BE2C (cell line): ENCODE results near the gene PDGFRB.

ENCODE experiments used
- DNase-seq: peaks from one replicate; pipeline ENCODE4 v3.0.0-alpha.2; 2020
- H3K27me3 ChIP-seq: fragments of 250-450 bp; sonication (Bioruptor Pico); 2 replicates; pipeline ENCODE4 v1.5.1; 2020; ENCODE audit warnings: mild to moderate bottlenecking
- H3K36me3 ChIP-seq: fragments of 250-450 bp; sonication (Bioruptor Pico); 2 replicates; pipeline ENCODE4 v1.5.1; 2020; ENCODE audit warnings: mild to moderate bottlenecking
- H3K4me1 ChIP-seq: fragments of 250-450 bp; sonication (Bioruptor Pico); 2 replicates; pipeline ENCODE4 v1.5.1; 2020
- H3K4me3 ChIP-seq: 2 replicates; pipeline ENCODE4 v1.5.1; 2011; ENCODE audit warnings: low read depth, low read length
- H3K9me3 ChIP-seq: fragments of 250-450 bp; sonication (Bioruptor Pico); 2 replicates; pipeline ENCODE4 v1.5.1; 2020
- TF ChIP-seq, protein P1 (sequence below): IDR thresholded peaks from 2 replicates; pipeline ENCODE4 v1.5.1; 2012; ENCODE audit warnings: mild to moderate bottlenecking, low read depth, low read length

Gene PDGFRB

GRCh38 chr5:150131461-150131860 lies 24.2 kb downstream of the PDGFRB start:
- TF ChIP-seq, protein P1, sequence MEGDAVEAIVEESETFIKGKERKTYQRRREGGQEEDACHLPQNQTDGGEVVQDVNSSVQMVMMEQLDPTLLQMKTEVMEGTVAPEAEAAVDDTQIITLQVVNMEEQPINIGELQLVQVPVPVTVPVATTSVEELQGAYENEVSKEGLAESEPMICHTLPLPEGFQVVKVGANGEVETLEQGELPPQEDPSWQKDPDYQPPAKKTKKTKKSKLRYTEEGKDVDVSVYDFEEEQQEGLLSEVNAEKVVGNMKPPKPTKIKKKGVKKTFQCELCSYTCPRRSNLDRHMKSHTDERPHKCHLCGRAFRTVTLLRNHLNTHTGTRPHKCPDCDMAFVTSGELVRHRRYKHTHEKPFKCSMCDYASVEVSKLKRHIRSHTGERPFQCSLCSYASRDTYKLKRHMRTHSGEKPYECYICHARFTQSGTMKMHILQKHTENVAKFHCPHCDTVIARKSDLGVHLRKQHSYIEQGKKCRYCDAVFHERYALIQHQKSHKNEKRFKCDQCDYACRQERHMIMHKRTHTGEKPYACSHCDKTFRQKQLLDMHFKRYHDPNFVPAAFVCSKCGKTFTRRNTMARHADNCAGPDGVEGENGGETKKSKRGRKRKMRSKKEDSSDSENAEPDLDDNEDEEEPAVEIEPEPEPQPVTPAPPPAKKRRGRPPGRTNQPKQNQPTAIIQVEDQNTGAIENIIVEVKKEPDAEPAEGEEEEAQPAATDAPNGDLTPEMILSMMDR, result no peak
- H3K36me3 ChIP-seq, result peaks cover 21% of the 10 kb centered on the region
- no peaks in the 10 kb centered on the region for H3K4me1 ChIP-seq
- no peaks in the 10 kb centered on the region for H3K9me3 ChIP-seq
- H3K27me3 ChIP-seq, result no peaks in the 10 kb centered on the region
- DNase-seq, result no peak
- H3K4me3 ChIP-seq, result no peak overlapping the region

DNA sequence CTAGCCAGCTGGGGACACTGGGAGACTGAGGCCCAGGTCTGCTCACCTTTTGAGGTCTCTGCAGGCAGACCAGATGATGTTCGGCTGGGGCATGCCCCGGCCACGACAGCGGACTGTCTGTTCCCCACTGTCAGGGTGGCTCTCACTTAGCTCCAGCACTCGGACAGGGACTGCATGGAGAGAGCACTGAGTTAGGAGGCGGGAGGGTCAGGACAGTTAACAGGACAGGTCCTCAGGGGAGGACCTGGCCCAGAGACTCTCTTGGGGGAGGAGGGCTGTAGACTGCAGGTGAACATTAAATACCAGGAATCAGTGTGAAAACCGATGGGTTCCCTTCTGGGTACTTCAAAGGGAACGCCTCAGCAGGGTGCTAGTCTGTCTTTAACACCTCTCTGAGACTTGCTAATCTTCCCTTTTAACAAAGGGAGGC lies 25.1 kb downstream of the PDGFRB start:
- TF ChIP-seq, protein P1, result no peak
- peaks cover 21% of the 10 kb centered on the region for H3K36me3 ChIP-seq
- H3K4me1 ChIP-seq, result no peaks in the 10 kb centered on the region
- H3K27me3 ChIP-seq, result no peaks in the 10 kb centered on the region
- no peaks in the 10 kb centered on the region for H3K9me3 ChIP-seq
- H3K4me3 ChIP-seq, result no peak overlapping the region
- DNase-seq, result no peak

- Histone ChIP-seq H3K27me3 (no peaks in the 10 kb centered on the region), H3K4me3 (no peak overlapping the region), H3K36me3 (peaks cover 24% of the 10 kb centered on the region), H3K9me3 (no peaks in the 10 kb centered on the region), H3K4me1 (no peaks in the 10 kb centered on the region)
- TF ChIP-seq, protein P1, result peak; percentile 97
- DNase-seq, result peak; percentile 75
Measured at GRCh38 chr5:150129813-150130492, 25.7 kb downstream of the PDGFRB start.

- H3K9me3 ChIP-seq, result no peaks in the 10 kb centered on the region
- no peaks in the 10 kb centered on the region for H3K4me1 ChIP-seq
- H3K36me3 ChIP-seq, result peaks cover 22% of the 10 kb centered on the region
- no peak overlapping the region for H3K4me3 ChIP-seq
- H3K27me3 ChIP-seq, result no peaks in the 10 kb centered on the region
- TF ChIP-seq, protein P1, result no peak
- DNase-seq, result no peak
Measured at GRCh38 chr5:150129454-150129812, 26.2 kb downstream of the PDGFRB start.

- no peaks in the 10 kb centered on the region for H3K4me1 ChIP-seq
- H3K9me3 ChIP-seq, result no peaks in the 10 kb centered on the region
- TF ChIP-seq, protein P1, result no peak
- H3K27me3 ChIP-seq, result no peaks in the 10 kb centered on the region
- no peak overlapping the region for H3K4me3 ChIP-seq
- H3K36me3 ChIP-seq, result peaks cover 22% of the 10 kb centered on the region
- no peak for DNase-seq
Measured at GRCh38 chr5:150126921-150127265, 28.8 kb downstream of the PDGFRB start.

DNA sequence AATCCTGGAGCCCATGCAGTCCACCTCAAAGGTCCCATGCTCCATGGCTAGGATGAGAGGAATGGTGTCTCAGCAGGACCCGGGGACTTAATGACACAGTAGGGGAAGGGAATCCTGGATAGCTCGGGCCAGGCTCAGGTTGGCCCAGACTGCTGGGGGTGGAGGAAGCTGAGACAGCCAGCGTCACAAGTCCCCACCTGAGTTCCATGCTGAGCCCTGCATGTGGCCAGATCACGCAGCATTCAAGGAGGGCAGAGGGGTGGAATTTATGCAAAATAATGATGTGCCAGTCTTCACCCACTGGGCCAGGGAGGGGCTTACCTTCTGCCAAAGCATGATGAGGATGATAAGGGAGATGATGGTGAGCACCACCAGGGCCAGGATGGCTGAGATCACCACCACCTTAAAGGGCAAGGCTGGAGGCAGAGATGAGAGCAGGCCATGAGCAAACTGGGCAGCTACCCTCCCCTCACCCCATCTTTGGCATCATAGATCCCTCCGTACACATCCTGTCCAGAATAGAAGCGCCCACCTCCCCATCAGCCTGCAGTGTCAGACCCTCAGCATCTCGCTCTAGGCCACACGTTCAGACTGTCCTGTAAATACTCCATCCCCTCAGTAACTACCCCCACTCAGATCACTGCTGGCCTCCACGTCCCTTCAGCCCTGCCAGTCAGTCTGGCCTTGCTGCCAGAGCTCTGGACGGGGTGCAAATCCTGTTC lies 29.3 kb downstream of the PDGFRB start:
- Histone ChIP-seq H3K9me3 (no peaks in the 10 kb centered on the region), H3K27me3 (no peaks in the 10 kb centered on the region), H3K4me3 (no peak overlapping the region), H3K36me3 (peaks cover 21% of the 10 kb centered on the region), H3K4me1 (no peaks in the 10 kb centered on the region)
- TF ChIP-seq, protein P1, result no peak
- no peak for DNase-seq
